Fibroblast of skin of scalp (primary cell): ENCODE results near the gene RAB42. TPM values are rescaled to one million over a fixed set of nuclear protein-coding genes. Genes with fewer than 3 reads are reported as not detected.

ENCODE experiments used
- DNase-seq: peaks from one replicate; pipeline ENCODE4 v3.0.0-alpha.2; 2013
- polyA plus RNA-seq, 2 experiments: library from polyadenylated mRNA; unstranded; fragments of 120-200 nt; gene quantifications; one replicate each; pipeline ENCODE4 v1.2.1, GENCODE V29; 2013; ENCODE audit not compliant: insufficient read length in 2 of 2

The RAB42 gene
- polyA plus RNA-seq (2013, experiment 1 of 2; ENCODE audit: insufficient read length), result 5.3 TPM
- 4.6 TPM for polyA plus RNA-seq (2013, experiment 2 of 2; ENCODE audit: insufficient read length)

- DNase-seq, result peak; percentile 53
These were observed at the start of gene RAB42 for GRCh38 chr1:28591708-28592320. Gene RAB42 (plus strand): TSS chr1:28592265. CDS start chr1:28592512, 247 bp downstream.

GRCh38 chr1:28545246-28545628 lies 46.8 kb upstream of the RAB42 start:
- DNase-seq, result no peak

- DNase-seq, result no peak
These were observed 43.7 kb upstream of the RAB42 start for GRCh38 chr1:28548318-28548717.

- DNase-seq, result no peak
These were observed 40.7 kb upstream of the RAB42 start for GRCh38 chr1:28551381-28551780.

GRCh38 chr1:28552758-28553663 lies 39.1 kb upstream of the RAB42 start, which contains the start of gene TRNAU1AP:
Gene TRNAU1AP (plus strand): TSS chr1:28553085. CDS start chr1:28553111, 26 bp downstream.
- DNase-seq, result peak; percentile 96

GRCh38 chr1:28560886-28561285 lies 31.2 kb upstream of the RAB42 start:
- no peak for DNase-seq

GRCh38 chr1:28564310-28564709 lies 27.8 kb upstream of the RAB42 start:
- DNase-seq, result no peak

- no peak for DNase-seq
These were observed 27.0 kb upstream of the RAB42 start for GRCh38 chr1:28565040-28565439.

- no peak for DNase-seq
These were observed 26.3 kb upstream of the RAB42 start for GRCh38 chr1:28565726-28566125.

GRCh38 chr1:28566931-28567330 lies 25.1 kb upstream of the RAB42 start:
- DNase-seq, result no peak

- no peak for DNase-seq
These were observed 20.2 kb upstream of the RAB42 start for GRCh38 chr1:28571911-28572310.

GRCh38 chr1:28572891-28573290 lies 19.2 kb upstream of the RAB42 start:
- peak; percentile 73 for DNase-seq

GRCh38 chr1:28573564-28573963 lies 18.5 kb upstream of the RAB42 start:
- DNase-seq, result no peak

GRCh38 chr1:28577052-28577678 lies 14.9 kb upstream of the RAB42 start:
- no peak for DNase-seq

- no peak for DNase-seq
These were observed 14.1 kb upstream of the RAB42 start for GRCh38 chr1:28577738-28578536.

- no peak for DNase-seq
These were observed 13.3 kb upstream of the RAB42 start for GRCh38 chr1:28578696-28579218.

GRCh38 chr1:28579401-28579800 lies 12.7 kb upstream of the RAB42 start:
- DNase-seq, result no peak

- DNase-seq, result peak; percentile 50
These were observed 11.1 kb upstream of the RAB42 start for GRCh38 chr1:28580722-28581530.

GRCh38 chr1:28581531-28582247 lies 10.4 kb upstream of the RAB42 start:
- peak; percentile 97 for DNase-seq

- DNase-seq, result peak; percentile 67
These were observed 9.8 kb upstream of the RAB42 start for GRCh38 chr1:28582248-28582615.
